Measurements from ENCODE around the gene SEC22A.

SEC22A gene

DNA sequence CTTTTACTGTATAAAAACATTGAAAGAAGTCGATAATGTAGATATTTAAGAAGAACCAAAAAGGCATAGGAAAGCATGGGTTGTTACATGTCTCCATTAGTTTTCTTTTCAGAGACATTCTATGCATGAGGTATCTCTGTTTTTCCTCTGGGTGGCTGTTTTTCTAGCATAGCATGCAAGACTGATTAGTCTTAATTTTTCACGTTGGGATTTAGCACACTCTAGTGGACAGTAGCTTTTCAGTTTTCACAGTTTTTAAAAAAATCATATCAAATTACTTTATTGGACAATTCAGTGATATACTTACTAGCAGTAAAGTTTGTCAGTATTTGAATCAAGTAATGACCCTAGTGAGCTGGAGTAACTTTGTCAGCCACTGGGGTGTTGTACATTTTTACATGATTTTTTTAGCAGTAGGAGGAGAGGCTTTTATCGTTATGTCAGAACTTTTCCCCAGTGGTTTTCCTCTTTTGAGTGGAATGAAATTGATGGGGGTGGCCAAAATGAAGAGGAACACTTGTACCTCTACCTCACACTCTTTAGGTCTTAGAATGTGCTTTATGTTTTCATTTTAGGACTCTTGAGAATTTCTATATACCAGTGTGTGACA, 57.2 kb downstream of the SEC22A start:
- H3K4me3 ChIP-seq (ENCODE audit: low read length), result no peak overlapping the region
- peak; percentile 61 for DNase-seq (ENCODE audit: low read depth)
- TF ChIP-seq, protein P1, sequence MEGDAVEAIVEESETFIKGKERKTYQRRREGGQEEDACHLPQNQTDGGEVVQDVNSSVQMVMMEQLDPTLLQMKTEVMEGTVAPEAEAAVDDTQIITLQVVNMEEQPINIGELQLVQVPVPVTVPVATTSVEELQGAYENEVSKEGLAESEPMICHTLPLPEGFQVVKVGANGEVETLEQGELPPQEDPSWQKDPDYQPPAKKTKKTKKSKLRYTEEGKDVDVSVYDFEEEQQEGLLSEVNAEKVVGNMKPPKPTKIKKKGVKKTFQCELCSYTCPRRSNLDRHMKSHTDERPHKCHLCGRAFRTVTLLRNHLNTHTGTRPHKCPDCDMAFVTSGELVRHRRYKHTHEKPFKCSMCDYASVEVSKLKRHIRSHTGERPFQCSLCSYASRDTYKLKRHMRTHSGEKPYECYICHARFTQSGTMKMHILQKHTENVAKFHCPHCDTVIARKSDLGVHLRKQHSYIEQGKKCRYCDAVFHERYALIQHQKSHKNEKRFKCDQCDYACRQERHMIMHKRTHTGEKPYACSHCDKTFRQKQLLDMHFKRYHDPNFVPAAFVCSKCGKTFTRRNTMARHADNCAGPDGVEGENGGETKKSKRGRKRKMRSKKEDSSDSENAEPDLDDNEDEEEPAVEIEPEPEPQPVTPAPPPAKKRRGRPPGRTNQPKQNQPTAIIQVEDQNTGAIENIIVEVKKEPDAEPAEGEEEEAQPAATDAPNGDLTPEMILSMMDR (IDR thresholded peaks at IDR 0.05; ENCODE audit: insufficient read depth, low read depth, low read length, missing control alignments), result peak; percentile 58

DNA sequence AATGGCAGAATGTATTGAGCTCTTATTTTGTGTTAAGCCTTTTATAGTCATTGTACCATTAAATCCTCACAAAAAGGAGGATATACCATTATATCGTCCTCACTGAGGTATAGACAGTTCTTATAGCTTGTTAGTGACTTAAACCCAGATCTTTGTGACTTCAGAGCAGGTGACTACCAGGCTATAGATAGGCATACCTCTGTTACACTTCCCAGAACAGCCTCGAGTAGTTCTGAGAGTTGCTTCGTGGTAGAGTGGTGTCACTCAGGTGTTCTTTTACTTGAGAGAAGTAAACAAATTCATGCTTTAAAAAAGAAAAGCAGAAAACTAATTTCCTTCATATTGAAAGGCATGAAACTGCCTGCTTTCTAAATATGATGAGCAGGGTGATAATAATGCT, 59.9 kb downstream of the SEC22A start:
- no peak for DNase-seq (ENCODE audit: low read depth)
- no peak overlapping the region for H3K4me3 ChIP-seq (ENCODE audit: low read length)
- TF ChIP-seq, protein P1 (IDR thresholded peaks at IDR 0.05; ENCODE audit: insufficient read depth, low read depth, low read length, missing control alignments), result no peak

DNA sequence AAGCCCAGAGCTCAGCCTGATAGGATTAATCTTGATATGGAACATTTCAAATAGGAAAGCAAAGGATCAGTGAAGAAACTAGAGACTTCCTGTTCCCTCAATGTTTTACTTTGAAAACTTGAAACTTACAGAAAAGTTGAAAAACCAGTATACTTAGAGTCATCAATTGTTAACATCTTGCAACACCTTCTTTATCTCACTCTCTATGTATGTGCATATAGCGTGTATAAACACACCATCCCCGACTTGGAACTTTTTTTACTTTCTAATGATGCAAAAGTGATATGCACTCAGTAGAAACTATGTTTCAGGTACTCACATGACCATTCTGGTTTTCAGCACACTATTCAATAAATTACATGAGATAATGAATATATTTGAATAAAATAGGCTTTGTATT, 60.5 kb downstream of the SEC22A start:
- TF ChIP-seq, protein P1 (IDR thresholded peaks at IDR 0.05; ENCODE audit: insufficient read depth, low read depth, low read length, missing control alignments), result no peak
- DNase-seq (ENCODE audit: low read depth), result peak; percentile 62
- H3K4me3 ChIP-seq (ENCODE audit: low read length), result no peak overlapping the region

DNA sequence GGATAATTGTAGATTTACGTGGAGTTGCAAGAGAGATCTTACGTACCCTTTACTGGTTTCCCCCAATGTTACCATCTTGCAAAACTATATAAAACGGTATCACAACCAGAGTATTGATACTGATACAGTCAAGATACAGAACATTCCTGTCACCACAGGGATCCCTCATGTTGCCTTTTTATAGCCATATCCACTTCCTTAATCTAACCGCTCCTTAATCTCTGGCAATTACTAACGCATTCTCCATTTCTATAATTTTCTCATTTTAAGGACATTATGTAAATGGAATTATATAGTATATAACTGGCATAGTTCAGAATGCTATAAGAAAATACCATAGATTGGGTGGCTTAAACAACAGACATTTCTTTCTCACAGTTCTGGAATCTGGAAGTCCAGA, 61.1 kb downstream of the SEC22A start:
- H3K4me3 ChIP-seq (ENCODE audit: low read length), result no peak overlapping the region
- no peak for DNase-seq (ENCODE audit: low read depth)

DNA sequence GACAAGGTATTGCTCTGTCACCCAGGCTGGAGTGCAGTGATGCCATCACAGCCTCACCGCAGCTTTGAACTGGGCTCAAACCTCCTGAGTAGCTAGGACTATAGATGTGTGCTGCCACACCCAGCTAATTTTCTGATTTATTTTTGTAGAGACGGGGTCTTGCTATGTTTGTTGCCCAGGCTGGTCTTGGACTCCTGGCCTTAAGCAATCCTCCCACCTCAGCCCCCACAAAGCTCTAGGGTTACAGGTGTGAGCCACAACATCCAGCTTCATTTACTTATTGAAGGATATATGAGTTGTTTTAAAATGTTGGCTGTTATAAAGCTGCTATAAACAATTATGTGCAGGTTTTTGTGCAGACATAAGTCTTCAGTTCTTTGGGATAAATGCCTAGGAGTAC, 62.2 kb downstream of the SEC22A start:
- TF ChIP-seq, protein P1 (IDR thresholded peaks at IDR 0.05; ENCODE audit: insufficient read depth, low read depth, low read length, missing control alignments), result no peak
- H3K4me3 ChIP-seq (ENCODE audit: low read length), result no peak overlapping the region
- no peak for DNase-seq (ENCODE audit: low read depth)

More for the DNA sequence above, 61.1 kb downstream of the SEC22A start:
- TF ChIP-seq, protein P1 (IDR thresholded peaks at IDR 0.05; ENCODE audit: insufficient read depth, low read depth, low read length, missing control alignments), result no peak

DNA sequence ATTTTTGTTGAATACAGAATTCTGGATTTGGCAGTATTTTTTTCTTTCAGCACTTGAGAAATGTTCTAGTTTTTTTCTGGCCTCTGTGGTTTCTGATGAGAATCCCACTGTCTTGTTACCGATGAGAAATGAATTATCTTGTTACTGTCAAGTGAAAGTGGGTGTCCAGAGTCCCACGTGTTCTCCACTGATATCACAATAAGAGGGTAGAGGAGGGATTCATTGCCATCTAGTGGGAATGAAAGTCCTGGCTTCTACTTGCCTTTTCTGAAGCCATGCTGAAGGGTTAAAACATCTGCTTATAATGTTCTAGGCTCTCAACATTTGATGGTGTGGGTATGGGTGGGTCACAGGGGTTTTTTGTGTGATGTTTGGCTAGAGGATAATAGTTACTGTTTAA, 66.1 kb downstream of the SEC22A start:
- TF ChIP-seq, protein P1 (IDR thresholded peaks at IDR 0.05; ENCODE audit: insufficient read depth, low read depth, low read length, missing control alignments), result no peak
- H3K4me3 ChIP-seq (ENCODE audit: low read length), result no peak overlapping the region
- DNase-seq (ENCODE audit: low read depth), result no peak

DNA sequence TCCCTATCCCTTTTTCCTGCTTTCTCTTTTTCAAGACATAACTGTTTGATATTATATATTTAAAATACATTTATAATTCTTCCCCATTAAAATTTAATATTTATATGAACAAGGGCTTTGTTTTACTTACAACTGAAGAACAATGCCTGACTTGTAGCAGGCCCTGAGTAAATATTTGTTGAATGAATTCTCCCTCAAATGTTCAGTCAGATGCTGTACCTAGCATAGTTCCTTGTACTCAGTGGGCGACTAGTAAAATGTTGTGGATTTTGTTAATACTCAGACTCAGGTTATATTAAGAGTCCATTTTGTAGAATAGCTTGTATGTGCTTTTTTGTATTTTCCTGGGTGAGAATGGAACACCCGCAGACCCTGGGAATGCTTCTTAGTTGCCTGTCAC, 69.1 kb downstream of the SEC22A start:
- H3K4me3 ChIP-seq (ENCODE audit: low read length), result no peak overlapping the region
- TF ChIP-seq, protein P1 (IDR thresholded peaks at IDR 0.05; ENCODE audit: insufficient read depth, low read depth, low read length, missing control alignments), result no peak
- no peak for DNase-seq (ENCODE audit: low read depth)

All from epithelial cell of esophagus (primary cell).